Chondrocyte (in vitro differentiated cells): ENCODE data around the gene FAM204A. TPM values are rescaled to one million over a fixed set of nuclear protein-coding genes. Genes with fewer than 3 reads are reported as not detected.

Source experiments
- DNase-seq: peaks from one replicate; pipeline ENCODE4 v3.0.0; 2021; ENCODE audit warnings: mixed read lengths, low spot score
- H3K27ac Mint-ChIP-seq: one replicate; pipeline ENCODE4 v1.8.0; 2021; ENCODE audit warnings: mild to moderate bottlenecking, moderate library complexity, mixed read lengths; ENCODE audit not compliant: unreplicated experiment
- H3K27me3 Mint-ChIP-seq: 2 replicates; pipeline ENCODE4 v1.8.0; 2021; ENCODE audit warnings: low read depth, mixed read lengths
- H3K36me3 Mint-ChIP-seq: 2 replicates; pipeline ENCODE4 v1.8.0; 2021; ENCODE audit warnings: low read depth, mixed read lengths
- H3K4me1 Mint-ChIP-seq: 2 replicates; pipeline ENCODE4 v1.8.0; 2021; ENCODE audit warnings: low read depth, mild to moderate bottlenecking, mixed read lengths
- H3K4me3 Mint-ChIP-seq: one replicate; pipeline ENCODE4 v1.8.0; 2021; ENCODE audit warnings: mild to moderate bottlenecking, moderate library complexity, mixed read lengths; ENCODE audit not compliant: unreplicated experiment
- H3K9me3 Mint-ChIP-seq: 2 replicates; pipeline ENCODE4 v1.8.0; 2021; ENCODE audit warnings: low read depth, mixed read lengths
- total RNA-seq: library from RNA; stranded (reverse); gene quantifications from 3 replicates; pipeline ENCODE4 v1.2.1, GENCODE V29; 2021
- TF ChIP-seq, protein P1 (sequence below): fragments of 200-600 bp; sonication (generic); IDR thresholded peaks from 2 replicates; pipeline ENCODE4 v1.5.0; 2021; ENCODE audit warnings: antibody characterized with exemption, mild to moderate bottlenecking, moderate library complexity

FAM204A gene
- total RNA-seq, 1 donor from 2014 or later, result 63.2 TPM

DNA sequence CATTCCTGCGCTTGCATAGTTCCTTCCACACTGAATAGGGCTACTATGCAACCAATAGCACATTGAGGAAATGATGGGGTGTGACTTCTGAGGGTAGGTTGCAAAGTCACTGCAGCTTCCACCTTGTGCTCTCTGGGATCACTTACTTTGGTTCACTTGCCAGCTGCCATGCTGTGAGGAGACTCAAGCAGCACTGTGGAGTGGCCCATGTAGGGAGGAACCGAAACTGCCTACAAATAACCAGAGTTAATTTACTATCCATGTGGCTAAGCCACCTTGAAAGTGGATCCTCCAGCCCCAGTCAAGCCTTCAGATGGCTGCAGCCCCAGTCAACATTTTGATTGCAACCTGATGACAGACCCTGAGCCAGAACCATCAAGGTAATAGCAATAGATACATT, 64.3 kb downstream of the FAM204A start:
- TF ChIP-seq, protein P1, sequence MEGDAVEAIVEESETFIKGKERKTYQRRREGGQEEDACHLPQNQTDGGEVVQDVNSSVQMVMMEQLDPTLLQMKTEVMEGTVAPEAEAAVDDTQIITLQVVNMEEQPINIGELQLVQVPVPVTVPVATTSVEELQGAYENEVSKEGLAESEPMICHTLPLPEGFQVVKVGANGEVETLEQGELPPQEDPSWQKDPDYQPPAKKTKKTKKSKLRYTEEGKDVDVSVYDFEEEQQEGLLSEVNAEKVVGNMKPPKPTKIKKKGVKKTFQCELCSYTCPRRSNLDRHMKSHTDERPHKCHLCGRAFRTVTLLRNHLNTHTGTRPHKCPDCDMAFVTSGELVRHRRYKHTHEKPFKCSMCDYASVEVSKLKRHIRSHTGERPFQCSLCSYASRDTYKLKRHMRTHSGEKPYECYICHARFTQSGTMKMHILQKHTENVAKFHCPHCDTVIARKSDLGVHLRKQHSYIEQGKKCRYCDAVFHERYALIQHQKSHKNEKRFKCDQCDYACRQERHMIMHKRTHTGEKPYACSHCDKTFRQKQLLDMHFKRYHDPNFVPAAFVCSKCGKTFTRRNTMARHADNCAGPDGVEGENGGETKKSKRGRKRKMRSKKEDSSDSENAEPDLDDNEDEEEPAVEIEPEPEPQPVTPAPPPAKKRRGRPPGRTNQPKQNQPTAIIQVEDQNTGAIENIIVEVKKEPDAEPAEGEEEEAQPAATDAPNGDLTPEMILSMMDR, result no peak
- Mint-ChIP-seq H3K4me3 (no peak overlapping the region), H3K36me3 (peaks cover 2% of the 10 kb centered on the region), H3K9me3 (peaks cover 7% of the 10 kb centered on the region), H3K4me1 (no peaks in the 10 kb centered on the region), H3K27me3 (peaks cover 1% of the 10 kb centered on the region), H3K27ac (no peak overlapping the region)
- no peak for DNase-seq

DNA sequence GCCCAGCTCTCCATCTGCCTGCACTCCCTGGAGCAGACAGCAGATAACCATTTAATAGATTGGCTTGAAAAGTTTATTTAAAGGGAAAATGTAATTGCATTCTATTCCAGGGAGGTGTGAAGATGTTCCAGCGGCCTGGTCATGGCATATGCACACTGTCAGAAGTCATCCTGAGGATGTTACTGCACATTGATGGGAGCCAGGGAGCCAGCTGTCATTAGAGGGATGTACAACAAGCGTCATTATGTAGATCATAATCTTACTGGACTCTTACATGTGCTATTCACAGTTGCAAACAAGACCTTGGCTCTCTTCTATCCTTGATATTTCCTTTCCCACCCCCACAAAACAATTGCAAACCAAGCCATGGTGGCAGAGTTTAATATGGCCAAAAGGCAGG, 65.4 kb downstream of the FAM204A start:
- Mint-ChIP-seq H3K27me3 (peaks cover 7% of the 10 kb centered on the region), H3K4me1 (no peaks in the 10 kb centered on the region), H3K36me3 (peaks cover 2% of the 10 kb centered on the region), H3K27ac (no peak overlapping the region), H3K4me3 (no peak overlapping the region), H3K9me3 (peaks cover 7% of the 10 kb centered on the region)
- no peak for DNase-seq
- TF ChIP-seq, protein P1, result no peak

DNA sequence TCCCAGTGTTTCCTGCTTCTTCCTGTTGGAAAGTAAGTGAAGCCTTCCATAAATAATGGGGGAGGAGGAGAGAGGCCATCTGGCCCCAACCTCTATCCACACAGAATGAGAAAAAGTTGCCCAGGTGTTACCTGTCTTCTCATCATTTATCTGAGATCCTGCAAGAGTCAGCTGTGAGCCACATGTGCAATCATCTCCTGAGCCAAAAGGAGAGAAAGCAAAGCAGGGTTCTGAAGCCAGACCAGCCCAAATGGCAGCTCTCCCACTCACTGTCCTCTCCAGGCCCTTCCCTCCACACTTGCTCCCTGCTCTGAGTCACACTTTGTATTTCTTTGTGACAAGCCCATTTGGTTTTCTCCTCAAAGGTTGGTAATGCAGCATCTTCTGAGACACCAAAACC, 65.9 kb downstream of the FAM204A start:
- Mint-ChIP-seq H3K27me3 (peaks cover 7% of the 10 kb centered on the region), H3K27ac (no peak overlapping the region), H3K9me3 (peaks cover 7% of the 10 kb centered on the region), H3K36me3 (peaks cover 2% of the 10 kb centered on the region), H3K4me3 (no peak overlapping the region), H3K4me1 (no peaks in the 10 kb centered on the region)
- no peak for DNase-seq
- TF ChIP-seq, protein P1, result no peak

DNA sequence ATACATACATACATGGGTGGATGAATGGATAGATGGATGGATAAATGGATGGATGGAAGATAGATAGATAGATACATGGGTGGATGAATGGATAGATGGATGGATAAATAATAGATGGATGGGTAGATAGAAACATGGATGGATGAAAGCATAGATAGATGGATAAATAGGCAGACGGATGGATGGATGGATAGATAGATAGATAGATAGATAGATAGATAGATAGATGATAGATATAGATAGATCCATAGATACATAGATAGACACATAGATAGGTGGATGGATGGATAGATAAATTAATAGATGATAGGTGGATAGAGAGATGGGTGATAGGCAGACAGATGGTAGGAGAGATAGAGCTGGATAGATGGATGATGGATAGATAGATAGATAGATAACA, 68.5 kb downstream of the FAM204A start:
- H3K9me3 Mint-ChIP-seq, result peaks cover 5% of the 10 kb centered on the region
- H3K36me3 Mint-ChIP-seq, result peaks cover 2% of the 10 kb centered on the region
- peaks cover 14% of the 10 kb centered on the region for H3K27me3 Mint-ChIP-seq
- H3K4me1 Mint-ChIP-seq, result no peaks in the 10 kb centered on the region
- DNase-seq, result no peak
- TF ChIP-seq, protein P1, result no peak
- H3K27ac Mint-ChIP-seq, result no peak overlapping the region
- no peak overlapping the region for H3K4me3 Mint-ChIP-seq

DNA sequence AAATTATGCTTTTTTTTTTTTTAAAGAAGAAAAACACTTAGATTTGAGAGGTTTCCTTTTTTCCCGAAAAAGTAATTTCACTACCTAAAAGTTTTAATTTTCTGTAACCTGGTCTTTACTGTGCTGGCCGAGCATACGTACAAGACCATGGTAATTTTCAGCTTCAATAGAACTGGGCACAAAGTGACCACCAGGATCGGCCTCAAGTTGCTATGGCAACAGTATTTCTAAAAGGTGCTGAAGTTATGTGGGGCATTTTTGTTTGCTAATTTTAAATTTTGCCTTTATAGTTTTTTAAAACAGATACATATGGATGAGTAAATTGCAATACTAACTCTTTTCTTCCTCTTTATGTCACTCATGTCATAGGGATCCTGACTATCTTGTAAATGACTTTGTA, 69.4 kb downstream of the FAM204A start:
- Mint-ChIP-seq H3K27ac (no peak overlapping the region), H3K4me3 (no peak overlapping the region), H3K9me3 (peaks cover 5% of the 10 kb centered on the region), H3K27me3 (peaks cover 22% of the 10 kb centered on the region), H3K36me3 (peaks cover 2% of the 10 kb centered on the region), H3K4me1 (no peaks in the 10 kb centered on the region)
- DNase-seq, result no peak
- TF ChIP-seq, protein P1, result no peak
